HL-60 (cell line): ENCODE measurements around the gene CRLF3.
A peak's percentile ranks its signal among the peaks of the same experiment; 100 is the strongest.

Source experiments
- DNase-seq, 2 experiments: peaks; one replicate each; pipeline ENCODE4 v3.0.0-alpha.2; 2010 to 2020; ENCODE audit warnings: low read depth in 1 of 2, low spot score in 1 of 2
- H3K27ac ChIP-seq: fragments of 250-450 bp; sonication (Bioruptor Pico); replicated peaks from 2 replicates; pipeline ENCODE4 v1.5.1; 2020; ENCODE audit warnings: mild to moderate bottlenecking, moderate library complexity
- H3K27me3 ChIP-seq: fragments of 250-450 bp; sonication (Bioruptor Pico); 2 replicates; pipeline ENCODE4 v1.5.1; 2021; ENCODE audit warnings: mild to moderate bottlenecking, moderate library complexity; ENCODE audit not compliant: insufficient read depth, poor library complexity, severe bottlenecking
- H3K4me3 ChIP-seq: replicated peaks from 2 replicates; pipeline ENCODE4 v1.5.1; 2011; ENCODE audit warnings: mild to moderate bottlenecking, control low read depth, low read length; ENCODE audit not compliant: insufficient read depth
- CTCF ChIP-seq: IDR thresholded peaks from one replicate; pipeline ENCODE4 v1.5.1; 2011; ENCODE audit warnings: low read length, control low read depth, inconsistent platforms; ENCODE audit not compliant: insufficient read depth
- GABPA ChIP-seq: IDR thresholded peaks from 2 replicates; pipeline ENCODE4 v1.6.1; 2012; ENCODE audit warnings: low read depth
- POLR2AphosphoS5 ChIP-seq: IDR thresholded peaks from 2 replicates; pipeline ENCODE4 v1.6.1; 2012; ENCODE audit warnings: low read depth
- REST ChIP-seq: IDR thresholded peaks from 2 replicates; pipeline ENCODE4 v1.6.1; 2012; ENCODE audit warnings: low read depth; ENCODE audit not compliant: insufficient replicate concordance
- SPI1 ChIP-seq: IDR thresholded peaks from 2 replicates; pipeline ENCODE4 v1.6.1; 2012; ENCODE audit warnings: low read depth, mild to moderate bottlenecking, borderline replicate concordance

The CRLF3 gene

GRCh38 chr17:30831663-30832437 lies 7.4 kb upstream of the CRLF3 start, which contains the start of gene ATAD5:
TSS of gene ATAD5 (plus strand) at chr17:30831966. CDS start at chr17:30832348, 382 bp downstream.
- Histone ChIP-seq H3K27me3 (no peaks in the 10 kb centered on the region), H3K4me3 (peak within 1 kb of the TSS; percentile 79), H3K27ac (peak within 1 kb of the TSS; percentile 93)
- TF ChIP-seq POLR2AphosphoS5: peak; percentile 75
- TF ChIP-seq CTCF: no peak
- TF ChIP-seq REST: peak; percentile 29
- peak; percentile 50; the same call in 1 of the 2 replicates for TF ChIP-seq GABPA
- peak; percentile 79 to 90 for DNase-seq

- Histone ChIP-seq H3K4me3 (peak overlapping the region; percentile 79), H3K27ac (peak overlapping the region; percentile 93), H3K27me3 (no peaks in the 10 kb centered on the region)
- no peak for DNase-seq
- TF ChIP-seq SPI1: no peak
- TF ChIP-seq REST: no peak
- no peak for TF ChIP-seq CTCF
- no peak for TF ChIP-seq POLR2AphosphoS5
- no peak for TF ChIP-seq GABPA
Measured at GRCh38 chr17:30831257-30831656, 6.8 kb upstream of the CRLF3 start.

GRCh38 chr17:30829022-30829421 lies 4.5 kb upstream of the CRLF3 start:
- H3K27ac ChIP-seq: no peak overlapping the region
- no peak overlapping the region for H3K4me3 ChIP-seq
- no peak for TF ChIP-seq CTCF
- no peak for TF ChIP-seq REST
- TF ChIP-seq SPI1: no peak
- TF ChIP-seq GABPA: no peak
- no peak for TF ChIP-seq POLR2AphosphoS5
- H3K27me3 ChIP-seq: no peaks in the 10 kb centered on the region
- DNase-seq: no peak
